Measurements from ENCODE around the gene DNAJC8.

DNAJC8 gene

GRCh38 chr1:28200234-28200873 lies 32.5 kb downstream of the DNAJC8 start:
- TF ChIP-seq CTCF (IDR thresholded peaks at IDR 0.05; ENCODE audit: insufficient read depth, low read depth, low read length, missing control alignments): no peak
- peak overlapping the region; percentile 5; the same call in 1 of the 2 replicates for H3K4me3 ChIP-seq (ENCODE audit: low read depth, low read length)
- DNase-seq (ENCODE audit: low read depth): no peak

DNA sequence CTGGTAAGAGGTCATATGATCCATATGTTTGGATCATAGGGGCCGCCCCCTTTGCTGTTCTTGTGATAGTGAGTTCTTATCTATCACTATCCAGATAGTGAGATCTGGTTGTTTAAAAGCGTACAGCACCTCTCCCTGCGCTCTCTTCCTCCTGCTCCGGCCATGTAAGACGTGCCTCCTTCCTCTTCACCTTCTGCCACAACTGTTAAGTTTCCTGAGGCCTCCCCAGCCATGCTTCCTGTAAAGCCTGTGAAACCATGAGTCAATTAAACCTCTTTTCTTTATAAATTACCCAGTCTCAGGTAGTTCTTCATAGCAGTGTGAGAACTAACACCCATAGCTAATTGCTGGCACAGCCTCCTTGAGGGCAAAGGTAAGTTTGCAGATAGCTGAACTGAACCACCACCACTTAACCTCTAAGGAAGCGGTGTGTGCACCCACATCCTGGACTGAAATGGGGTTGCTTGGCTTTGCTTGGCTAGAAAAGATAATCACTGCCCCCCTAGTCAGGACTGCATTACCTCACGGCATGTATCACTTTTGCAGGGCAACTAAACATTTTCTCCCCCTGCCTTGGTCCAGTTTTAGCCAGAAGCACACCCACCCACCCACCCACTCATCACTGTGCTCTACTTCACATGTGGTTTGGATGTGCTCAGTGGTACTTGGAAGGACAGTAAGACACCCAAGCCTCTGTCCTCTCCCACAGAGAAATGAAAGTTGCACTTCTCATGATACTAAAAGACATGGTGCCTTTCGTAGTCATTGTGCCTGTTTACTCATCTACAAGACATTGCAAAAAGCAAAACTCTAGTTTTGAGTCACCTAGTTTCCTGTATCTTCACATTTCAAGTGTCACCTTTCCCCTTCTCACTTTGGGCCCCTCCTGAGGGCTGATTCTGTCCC lies 33.2 kb downstream of the DNAJC8 start:
- TF ChIP-seq CTCF (IDR thresholded peaks at IDR 0.05; ENCODE audit: insufficient read depth, low read depth, low read length, missing control alignments): no peak
- H3K4me3 ChIP-seq (ENCODE audit: low read depth, low read length): no peak overlapping the region
- peak; percentile 96 for DNase-seq (ENCODE audit: low read depth)

GRCh38 chr1:28197682-28198415 lies 35.0 kb downstream of the DNAJC8 start:
- DNase-seq (ENCODE audit: low read depth): no peak
- H3K4me3 ChIP-seq (ENCODE audit: low read depth, low read length): no peak overlapping the region
- TF ChIP-seq CTCF (IDR thresholded peaks at IDR 0.05; ENCODE audit: insufficient read depth, low read depth, low read length, missing control alignments): no peak

GRCh38 chr1:28196330-28196729 lies 36.5 kb downstream of the DNAJC8 start:
- H3K4me3 ChIP-seq (ENCODE audit: low read depth, low read length): no peak overlapping the region
- no peak for TF ChIP-seq CTCF (IDR thresholded peaks at IDR 0.05; ENCODE audit: insufficient read depth, low read depth, low read length, missing control alignments)
- DNase-seq (ENCODE audit: low read depth): no peak

GRCh38 chr1:28195780-28196179 lies 37.0 kb downstream of the DNAJC8 start:
- TF ChIP-seq CTCF (IDR thresholded peaks at IDR 0.05; ENCODE audit: insufficient read depth, low read depth, low read length, missing control alignments): no peak
- H3K4me3 ChIP-seq (ENCODE audit: low read depth, low read length): no peak overlapping the region
- no peak for DNase-seq (ENCODE audit: low read depth)

DNA sequence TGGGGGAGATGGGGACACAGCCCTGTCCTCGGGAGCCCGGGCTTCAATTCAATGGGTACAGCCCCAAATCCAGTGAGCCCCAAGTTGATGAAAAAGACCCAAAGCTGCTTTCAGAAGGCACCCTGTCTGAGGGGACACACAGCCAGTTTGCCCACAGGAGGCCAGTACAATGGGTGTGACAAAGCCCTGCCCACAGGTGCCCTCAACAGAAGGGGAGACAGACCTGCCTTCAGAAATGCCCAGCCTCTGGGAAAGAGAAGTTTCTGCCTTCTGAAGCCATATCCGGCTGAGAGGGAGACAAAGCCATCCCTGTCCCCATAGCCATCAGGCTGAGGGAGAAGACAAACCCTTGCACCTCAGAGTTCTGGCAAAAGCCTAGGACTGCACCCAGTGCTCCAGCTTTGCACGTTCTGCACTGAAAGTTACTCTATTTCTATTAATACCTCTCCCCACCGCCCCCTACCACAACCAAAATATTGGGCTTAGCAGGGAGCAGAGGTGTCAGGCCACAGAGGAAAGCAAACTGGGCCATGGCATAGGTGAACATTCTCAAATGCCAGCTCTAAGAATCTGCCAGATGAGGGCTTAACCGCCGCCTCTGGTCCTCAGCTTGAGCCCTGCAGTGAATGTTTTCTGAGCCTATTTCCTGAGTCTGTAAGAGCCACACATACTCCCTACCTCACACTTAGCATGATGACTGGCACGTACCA lies 38.3 kb downstream of the DNAJC8 start:
- H3K4me3 ChIP-seq (ENCODE audit: low read depth, low read length): no peak overlapping the region
- no peak for DNase-seq (ENCODE audit: low read depth)
- TF ChIP-seq CTCF (IDR thresholded peaks at IDR 0.05; ENCODE audit: insufficient read depth, low read depth, low read length, missing control alignments): no peak

Data from GM12865 (cell line).